Testis (tissue), 2 donors: ENCODE measurements around the gene SH3RF2.

Experiments
- CTCF ChIP-seq, 3 experiments: fragments of 450-650 bp in 2 of 3; fragments of 200-600 bp in 1 of 3; sonication (generic) in 1 of 3; IDR thresholded peaks; one replicate each; pipeline ENCODE4 v1.5.1; 2016 to 2019; ENCODE audit warnings: antibody characterized with exemption in 3 of 3, mild to moderate bottlenecking in 2 of 3, moderate library complexity in 1 of 3
- POLR2A ChIP-seq: fragments of 450-650 bp; IDR thresholded peaks from one replicate; pipeline ENCODE4 v1.6.1; 2017; ENCODE audit warnings: antibody characterized with exemption, mild to moderate bottlenecking, moderate library complexity

- TF ChIP-seq POLR2A (no peak), CTCF (IDR thresholded peaks at IDR 0.05) (no peak)
Observed at GRCh38 chr5:145941448-145942130, 5.2 kb downstream of the SH3RF2 start.
